Measurements from ENCODE around the gene AKNA.
"Not testable (repeated sequence)": the region's sequence is repeated elsewhere in the genome, so short reads cannot be mapped to it uniquely, and the experiment has no call there.

AKNA gene

DNA sequence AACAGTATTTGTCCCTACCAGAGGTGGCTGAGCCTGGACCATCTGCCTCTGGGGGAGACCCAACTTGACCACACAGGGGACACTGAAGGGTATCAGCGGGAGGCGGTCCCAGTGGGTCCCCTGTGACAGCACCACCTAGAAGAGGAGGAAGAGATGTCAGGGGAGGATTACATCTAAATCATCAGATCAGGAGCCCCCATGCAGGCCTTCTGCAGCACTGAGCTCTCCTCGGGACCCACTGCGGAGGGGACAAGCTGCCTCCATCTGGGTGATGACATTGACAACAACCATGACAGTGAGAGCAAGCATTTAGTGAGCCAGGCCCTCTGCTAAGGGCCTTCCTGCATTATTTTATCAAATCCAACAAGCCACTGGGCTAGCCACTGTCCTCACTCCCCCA, 45.8 kb downstream of the AKNA start:
- Histone ChIP-seq H3K9me3 (ENCODE audit: low read length) (no peaks in the 10 kb centered on the region), H3K4me1 (ENCODE audit: insufficient read depth, low read length) (peaks cover 15% of the 10 kb centered on the region), H3K36me3 (ENCODE audit: insufficient read depth, low read length) (peaks cover 74% of the 10 kb centered on the region), H3K4me3 (ENCODE audit: low read depth in 1 of 2, low read length in 2 of 2) (no peak overlapping the region), H3K27me3 (ENCODE audit: control insufficient read depth in 1 of 2, insufficient read depth in 2 of 2, low read length in 2 of 2) (no peaks in the 10 kb centered on the region), H3K9ac (ENCODE audit: low read length) (no peak overlapping the region), H3K27ac (ENCODE audit: low read depth, low read length) (no peak overlapping the region)

DNA sequence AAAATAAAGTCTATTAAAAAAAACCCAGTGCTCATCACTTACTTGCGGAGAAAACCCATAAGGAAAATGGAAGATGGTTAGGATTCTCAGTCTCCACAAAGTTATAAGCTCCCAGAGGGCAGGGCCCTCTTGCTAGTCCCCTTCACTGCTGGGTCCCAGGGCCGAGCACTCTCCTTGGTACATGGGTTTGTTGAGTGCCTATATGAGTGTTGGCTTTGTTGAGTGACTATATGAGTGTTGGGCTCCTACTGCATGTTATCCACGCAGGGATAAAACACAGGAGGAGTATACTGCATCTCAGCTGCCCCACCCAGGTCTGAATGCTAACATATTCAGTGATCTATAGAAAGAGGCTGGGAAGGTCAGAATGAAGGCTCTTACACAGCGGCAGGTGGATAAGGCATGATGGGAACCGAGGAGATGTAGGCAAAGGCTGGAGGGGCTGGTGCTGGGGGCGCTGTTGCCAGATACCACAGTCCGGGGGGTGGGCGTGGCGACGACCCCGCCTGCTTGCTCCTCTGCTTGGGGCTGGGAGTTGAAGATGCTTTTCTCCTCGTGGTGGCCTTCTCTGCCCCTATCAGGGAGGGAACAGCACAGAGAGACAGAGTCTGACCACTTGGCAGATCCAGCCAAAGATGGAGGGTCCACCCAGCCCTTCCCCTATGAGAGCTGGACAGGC, 46.5 kb downstream of the AKNA start:
- H3K36me3 ChIP-seq (ENCODE audit: insufficient read depth, low read length) = peaks cover 67% of the 10 kb centered on the region
- H3K4me3 ChIP-seq (ENCODE audit: low read depth in 1 of 2, low read length in 2 of 2) = no peak overlapping the region
- no peaks in the 10 kb centered on the region for H3K27me3 ChIP-seq (ENCODE audit: control insufficient read depth in 1 of 2, insufficient read depth in 2 of 2, low read length in 2 of 2)
- no peak overlapping the region for H3K9ac ChIP-seq (ENCODE audit: low read length)
- H3K4me1 ChIP-seq (ENCODE audit: insufficient read depth, low read length) = peaks cover 15% of the 10 kb centered on the region
- no peak overlapping the region for H3K27ac ChIP-seq (ENCODE audit: low read depth, low read length)
- H3K9me3 ChIP-seq (ENCODE audit: low read length) = no peaks in the 10 kb centered on the region

DNA sequence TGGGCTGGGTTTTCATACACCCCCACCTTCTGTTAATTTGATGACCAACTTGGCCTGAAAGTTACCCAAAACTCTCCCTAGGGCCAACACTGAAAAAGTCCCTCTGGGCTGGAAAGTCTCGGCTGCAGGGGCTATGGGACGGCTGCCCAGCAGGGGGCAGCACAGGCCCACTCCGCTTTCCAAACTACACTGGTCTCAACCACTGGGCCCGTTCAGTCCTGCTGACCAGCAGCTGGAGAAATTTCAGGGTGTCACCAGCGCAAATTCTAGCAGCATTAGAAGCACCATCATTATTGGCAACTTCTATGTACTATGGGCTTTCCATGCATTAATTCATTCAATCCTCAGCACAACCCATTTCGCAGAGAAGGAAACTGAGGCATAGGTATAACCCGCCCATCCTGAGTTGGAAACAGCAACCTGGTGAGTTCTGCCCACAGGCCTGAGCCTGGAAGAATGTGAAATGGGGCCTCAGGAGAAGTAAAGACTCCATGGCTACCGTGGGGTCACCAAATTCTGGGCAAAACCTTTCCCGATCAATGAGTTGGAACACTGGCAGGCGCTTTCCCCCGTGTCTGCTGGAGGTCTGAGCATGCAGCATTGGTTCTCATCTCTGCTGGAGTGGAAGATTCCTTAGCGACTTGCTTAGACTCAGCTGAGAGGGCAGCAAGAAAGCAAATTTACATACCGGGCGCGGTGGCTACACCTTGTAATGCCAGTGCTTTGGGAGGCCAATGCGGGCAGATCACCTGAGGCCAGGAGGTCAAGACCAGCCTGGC, 48.5 kb downstream of the AKNA start:
- H3K4me1 ChIP-seq (ENCODE audit: insufficient read depth, low read length) = peaks cover 11% of the 10 kb centered on the region
- peaks cover 51% of the 10 kb centered on the region for H3K36me3 ChIP-seq (ENCODE audit: insufficient read depth, low read length)
- H3K9me3 ChIP-seq (ENCODE audit: low read length) = no peaks in the 10 kb centered on the region
- H3K4me3 ChIP-seq (ENCODE audit: low read depth in 1 of 2, low read length in 2 of 2) = no peak overlapping the region
- no peak overlapping the region for H3K27ac ChIP-seq (ENCODE audit: low read depth, low read length)
- H3K9ac ChIP-seq (ENCODE audit: low read length) = no peak overlapping the region
- no peaks in the 10 kb centered on the region for H3K27me3 ChIP-seq (ENCODE audit: control insufficient read depth in 1 of 2, insufficient read depth in 2 of 2, low read length in 2 of 2)

DNA sequence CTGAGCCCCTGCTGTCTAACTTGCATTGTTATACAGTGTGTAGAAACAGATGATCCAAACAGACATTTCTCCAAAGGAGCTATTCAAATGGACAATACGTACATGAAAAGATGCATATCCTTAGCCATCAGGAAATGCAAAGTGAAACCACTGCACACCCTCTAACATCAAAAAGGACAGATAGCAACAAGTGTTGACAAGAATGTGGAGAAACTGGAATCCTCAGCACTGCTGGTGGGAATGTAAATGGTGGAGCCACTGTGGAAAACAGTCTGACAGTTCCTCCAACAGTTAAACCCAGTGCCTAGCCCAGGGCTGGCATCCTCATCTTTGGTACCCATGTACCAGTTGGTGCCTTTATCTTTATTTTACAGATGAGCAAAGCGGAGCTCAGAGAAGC, 49.6 kb downstream of the AKNA start:
- H3K36me3 ChIP-seq (ENCODE audit: insufficient read depth, low read length) = peaks cover 45% of the 10 kb centered on the region
- no peak overlapping the region for H3K4me3 ChIP-seq (ENCODE audit: low read depth in 1 of 2, low read length in 2 of 2)
- H3K9ac ChIP-seq (ENCODE audit: low read length) = no peak overlapping the region
- no peaks in the 10 kb centered on the region for H3K9me3 ChIP-seq (ENCODE audit: low read length)
- no peaks in the 10 kb centered on the region for H3K27me3 ChIP-seq (ENCODE audit: control insufficient read depth in 1 of 2, insufficient read depth in 2 of 2, low read length in 2 of 2)
- no peak overlapping the region for H3K27ac ChIP-seq (ENCODE audit: low read depth, low read length)
- peaks cover 3% of the 10 kb centered on the region for H3K4me1 ChIP-seq (ENCODE audit: insufficient read depth, low read length)

- no peaks in the 10 kb centered on the region for H3K4me1 ChIP-seq (ENCODE audit: insufficient read depth, low read length)
- peaks cover 35% of the 10 kb centered on the region for H3K36me3 ChIP-seq (ENCODE audit: insufficient read depth, low read length)
- H3K9ac ChIP-seq (ENCODE audit: low read length) = no peak overlapping the region
- H3K27me3 ChIP-seq (ENCODE audit: control insufficient read depth in 1 of 2, insufficient read depth in 2 of 2, low read length in 2 of 2) = no peaks in the 10 kb centered on the region
- H3K9me3 ChIP-seq (ENCODE audit: low read length) = no peaks in the 10 kb centered on the region
- no peak overlapping the region for H3K4me3 ChIP-seq (ENCODE audit: low read depth in 1 of 2, low read length in 2 of 2)
- H3K27ac ChIP-seq (ENCODE audit: low read depth, low read length) = no peak overlapping the region
Measured at GRCh38 chr9:114336699-114337395, 50.9 kb downstream of the AKNA start.

DNA sequence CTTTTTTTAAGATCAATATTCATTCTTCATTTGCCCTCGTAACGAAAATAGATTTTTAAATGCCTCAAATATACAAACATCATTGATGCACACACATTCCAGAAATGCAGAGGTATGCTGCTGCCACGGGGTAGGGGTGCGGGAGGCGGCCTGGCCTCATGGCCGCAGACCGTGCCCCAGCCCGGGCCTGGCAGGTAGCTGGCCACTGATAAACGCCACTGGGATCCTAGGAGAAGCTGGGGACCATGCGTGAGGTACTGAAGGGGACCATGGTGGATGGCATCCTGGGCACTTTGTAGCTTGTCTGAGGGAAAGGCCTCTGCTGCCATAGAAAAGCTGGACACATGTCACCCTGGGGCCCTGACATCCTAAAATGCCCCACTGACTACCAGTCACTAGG, 51.6 kb downstream of the AKNA start:
- H3K9me3 ChIP-seq (ENCODE audit: low read length) = no peaks in the 10 kb centered on the region
- H3K36me3 ChIP-seq (ENCODE audit: insufficient read depth, low read length) = peaks cover 28% of the 10 kb centered on the region
- no peaks in the 10 kb centered on the region for H3K4me1 ChIP-seq (ENCODE audit: insufficient read depth, low read length)
- H3K27me3 ChIP-seq (ENCODE audit: control insufficient read depth in 1 of 2, insufficient read depth in 2 of 2, low read length in 2 of 2) = no peaks in the 10 kb centered on the region
- no peak overlapping the region for H3K27ac ChIP-seq (ENCODE audit: low read depth, low read length)
- no peak overlapping the region for H3K4me3 ChIP-seq (ENCODE audit: low read depth in 1 of 2, low read length in 2 of 2)
- no peak overlapping the region for H3K9ac ChIP-seq (ENCODE audit: low read length)

GRCh38 chr9:114335745-114336144, 52.0 kb downstream of the AKNA start:
- no peak overlapping the region for H3K9ac ChIP-seq (ENCODE audit: low read length)
- H3K4me3 ChIP-seq (ENCODE audit: low read depth in 1 of 2, low read length in 2 of 2) = no peak overlapping the region
- no peaks in the 10 kb centered on the region for H3K9me3 ChIP-seq (ENCODE audit: low read length)
- H3K27ac ChIP-seq (ENCODE audit: low read depth, low read length) = no peak overlapping the region
- no peaks in the 10 kb centered on the region for H3K4me1 ChIP-seq (ENCODE audit: insufficient read depth, low read length)
- no peaks in the 10 kb centered on the region for H3K27me3 ChIP-seq (ENCODE audit: control insufficient read depth in 1 of 2, insufficient read depth in 2 of 2, low read length in 2 of 2)
- peaks cover 24% of the 10 kb centered on the region for H3K36me3 ChIP-seq (ENCODE audit: insufficient read depth, low read length)

DNA sequence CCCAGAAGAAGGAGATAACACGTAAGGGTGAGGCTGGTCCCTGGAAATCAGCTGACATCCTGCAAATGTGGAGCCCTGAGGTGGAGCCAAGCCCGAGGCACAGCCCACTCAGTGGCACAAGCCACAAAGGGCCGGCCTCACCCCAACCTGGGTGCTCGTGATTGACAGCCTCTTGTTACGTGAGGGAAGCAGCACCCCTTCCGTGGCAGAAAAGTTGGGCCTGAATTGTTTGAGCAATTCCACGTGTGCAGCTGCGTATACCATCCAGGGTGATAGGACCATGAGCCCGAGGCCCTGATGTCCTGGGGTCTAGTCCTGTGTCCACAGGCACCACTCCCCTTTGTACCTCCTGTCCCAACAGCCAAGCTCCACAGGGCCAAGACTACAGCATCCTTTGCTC, 53.3 kb downstream of the AKNA start:
- Histone ChIP-seq H3K4me1 (ENCODE audit: insufficient read depth, low read length) (no peaks in the 10 kb centered on the region), H3K27me3 (ENCODE audit: control insufficient read depth in 1 of 2, insufficient read depth in 2 of 2, low read length in 2 of 2) (no peaks in the 10 kb centered on the region), H3K9ac (ENCODE audit: low read length) (no peak overlapping the region), H3K36me3 (ENCODE audit: insufficient read depth, low read length) (peaks cover 11% of the 10 kb centered on the region), H3K27ac (ENCODE audit: low read depth, low read length) (no peak overlapping the region), H3K9me3 (ENCODE audit: low read length) (no peaks in the 10 kb centered on the region), H3K4me3 (ENCODE audit: low read depth in 1 of 2, low read length in 2 of 2) (no peak overlapping the region)

GRCh38 chr9:114333718-114334117, 54.1 kb downstream of the AKNA start:
- not testable (repeated sequence) for H3K4me1 ChIP-seq (ENCODE audit: insufficient read depth, low read length); H3K27me3 ChIP-seq (ENCODE audit: control insufficient read depth in 1 of 2, insufficient read depth in 2 of 2, low read length in 2 of 2)

DNA sequence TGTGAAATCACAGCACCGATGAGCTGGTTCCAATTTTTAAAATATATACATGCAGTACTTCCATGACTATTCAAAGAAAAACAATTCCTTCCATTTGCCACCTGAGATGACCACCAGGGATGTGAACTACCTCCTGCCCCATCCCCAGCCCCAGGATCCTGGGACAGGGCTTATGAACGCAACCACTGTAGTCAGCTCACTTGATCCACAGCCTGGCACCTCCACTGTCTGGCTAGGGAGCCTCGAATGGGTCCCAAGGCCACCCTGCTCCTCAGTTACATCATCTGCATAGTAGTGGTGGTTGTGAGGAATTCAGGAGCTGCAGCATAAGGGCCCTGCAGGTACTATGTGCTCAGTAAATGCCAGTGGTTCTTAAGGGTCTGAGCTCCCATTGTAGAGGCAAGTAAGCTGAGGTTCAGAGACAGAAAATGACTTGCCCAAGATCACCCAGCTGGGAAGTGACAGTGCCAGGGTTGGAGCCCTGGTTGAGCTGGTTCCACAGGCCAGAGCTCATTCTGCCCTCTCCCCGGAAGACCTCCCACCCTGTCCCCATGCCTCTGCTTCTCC, 55.2 kb downstream of the AKNA start:
- H3K27me3 ChIP-seq (ENCODE audit: control insufficient read depth in 1 of 2, insufficient read depth in 2 of 2, low read length in 2 of 2); H3K27ac ChIP-seq (ENCODE audit: low read depth, low read length); H3K9me3 ChIP-seq (ENCODE audit: low read length); H3K9ac ChIP-seq (ENCODE audit: low read length); H3K36me3 ChIP-seq (ENCODE audit: insufficient read depth, low read length); H3K4me1 ChIP-seq (ENCODE audit: insufficient read depth, low read length); H3K4me3 ChIP-seq (ENCODE audit: low read depth in 1 of 2, low read length in 2 of 2): not testable (repeated sequence)

More at GRCh38 chr9:114333718-114334117, 54.1 kb downstream of the AKNA start:
- not testable (repeated sequence) for H3K9ac ChIP-seq (ENCODE audit: low read length); H3K9me3 ChIP-seq (ENCODE audit: low read length); H3K27ac ChIP-seq (ENCODE audit: low read depth, low read length); H3K36me3 ChIP-seq (ENCODE audit: insufficient read depth, low read length); H3K4me3 ChIP-seq (ENCODE audit: low read depth in 1 of 2, low read length in 2 of 2)
